ENCODE data around the gene PPP1R37. TPM values are rescaled to one million over a fixed set of nuclear protein-coding genes. Genes with fewer than 3 reads are reported as not detected.

Gene PPP1R37
- total RNA-seq, 2 donors from 2014 or later = 19.8 to 27.7 TPM

DNA sequence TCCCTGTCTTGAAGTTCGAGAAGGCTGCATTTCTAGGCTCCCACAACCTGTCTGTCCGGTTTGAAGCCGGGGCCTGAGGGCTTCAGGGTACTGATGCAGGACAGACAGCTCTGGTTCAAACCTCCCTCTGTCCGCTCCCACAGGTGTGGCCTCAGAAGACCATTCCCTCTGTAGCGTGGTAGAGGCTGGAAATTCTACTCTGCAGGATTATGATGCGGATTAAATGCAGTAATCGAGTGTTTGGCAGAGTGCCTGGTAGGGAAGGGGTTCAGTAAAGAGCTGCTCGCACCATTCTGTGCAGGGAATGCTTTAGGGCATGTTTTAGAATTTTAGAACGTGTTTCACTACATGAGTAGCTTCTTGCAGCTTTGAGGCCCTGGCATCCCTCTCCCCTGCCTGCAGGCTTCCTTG is 30.5 kb downstream of the PPP1R37 start:
- H3K27ac Mint-ChIP-seq = peak overlapping the region; percentile 73
- H3K9me3 Mint-ChIP-seq = no peaks in the 10 kb centered on the region
- H3K27me3 Mint-ChIP-seq = no peaks in the 10 kb centered on the region
- ATAC-seq (replicated peaks) = no peak
- peaks cover 28% of the 10 kb centered on the region for H3K4me1 Mint-ChIP-seq
- H3K36me3 Mint-ChIP-seq (ENCODE audit: low read depth) = no peaks in the 10 kb centered on the region
- no peak overlapping the region for H3K4me3 Mint-ChIP-seq

DNA sequence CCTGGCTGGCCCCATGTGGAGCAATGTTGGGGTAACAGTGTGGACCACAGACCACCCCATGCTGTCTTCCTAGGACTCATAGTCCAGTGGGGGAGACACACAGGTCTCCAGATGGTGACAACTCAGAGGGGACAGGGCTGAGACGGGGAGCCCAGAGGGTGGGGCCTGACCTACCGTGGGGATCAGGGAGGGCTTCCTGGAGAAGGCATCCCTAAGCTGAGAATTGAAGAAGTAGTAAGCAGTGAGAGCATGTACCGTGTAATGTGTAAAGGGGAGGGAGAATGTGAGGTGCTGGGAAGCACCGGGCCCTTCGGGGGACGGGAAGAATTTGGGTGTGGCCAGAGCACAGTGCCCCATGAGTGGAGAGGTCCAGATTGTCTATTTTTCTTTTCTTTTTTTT is 31.0 kb downstream of the PPP1R37 start:
- H3K9me3 Mint-ChIP-seq = no peaks in the 10 kb centered on the region
- peak overlapping the region; percentile 73 for H3K27ac Mint-ChIP-seq

DNA sequence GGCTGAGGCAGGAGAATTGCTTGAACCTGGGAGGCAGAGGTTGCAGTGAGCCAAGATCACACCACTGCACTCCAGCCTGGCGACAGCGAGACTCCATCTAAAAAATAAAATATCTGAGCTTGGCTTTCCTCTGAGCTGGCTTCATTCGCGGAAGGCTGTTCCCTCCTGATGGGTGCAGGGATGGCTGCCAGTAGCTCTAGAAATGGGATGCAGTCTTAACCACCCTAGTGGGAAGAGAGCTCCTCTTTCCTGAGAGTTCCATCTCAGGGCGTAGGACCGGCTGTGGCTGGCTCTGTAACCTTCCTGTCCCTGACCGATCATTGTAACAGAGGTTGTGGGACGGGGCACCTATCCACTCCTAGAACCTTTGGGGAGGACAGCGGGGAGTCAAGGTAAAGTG is 32.4 kb downstream of the PPP1R37 start:
- Mint-ChIP-seq H3K9me3 (no peaks in the 10 kb centered on the region), H3K27ac (no peak overlapping the region), H3K36me3 (ENCODE audit: low read depth) (no peaks in the 10 kb centered on the region), H3K4me3 (no peak overlapping the region), H3K27me3 (no peaks in the 10 kb centered on the region), H3K4me1 (peaks cover 28% of the 10 kb centered on the region)
- ATAC-seq (replicated peaks) = no peak

More for the DNA sequence above, 31.0 kb downstream of the PPP1R37 start:
- Mint-ChIP-seq H3K27me3 (no peaks in the 10 kb centered on the region), H3K4me3 (no peak overlapping the region), H3K4me1 (peaks cover 28% of the 10 kb centered on the region), H3K36me3 (ENCODE audit: low read depth) (no peaks in the 10 kb centered on the region)
- ATAC-seq (replicated peaks) = no peak

DNA sequence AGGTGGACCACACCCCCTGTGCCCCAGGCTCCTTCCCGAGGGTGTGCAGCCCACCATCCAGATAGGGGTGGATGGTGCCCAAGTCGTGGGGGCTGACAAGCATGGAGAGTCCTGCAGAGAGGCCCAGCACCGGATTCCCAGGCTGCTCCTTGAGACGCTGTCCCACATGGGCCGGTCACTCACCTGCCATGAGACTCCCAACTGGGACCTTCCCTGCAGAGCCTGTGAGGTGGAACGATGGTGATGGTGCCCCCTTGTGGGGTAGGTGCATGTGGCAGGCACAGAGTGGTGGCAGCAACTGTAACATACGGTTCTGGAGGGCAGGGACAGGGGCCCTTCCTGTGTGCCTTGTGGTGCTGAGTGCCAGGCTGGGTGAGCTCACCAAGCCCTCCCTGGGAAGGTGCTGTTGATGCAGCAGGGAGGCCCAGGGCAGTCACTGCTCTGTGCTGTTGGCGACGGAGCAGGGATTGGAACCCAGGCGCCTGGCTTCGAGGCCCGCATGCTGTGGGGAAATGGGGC is 33.1 kb downstream of the PPP1R37 start:
- no peaks in the 10 kb centered on the region for H3K27me3 Mint-ChIP-seq
- no peak overlapping the region for H3K4me3 Mint-ChIP-seq
- no peak overlapping the region for H3K27ac Mint-ChIP-seq
- no peaks in the 10 kb centered on the region for H3K9me3 Mint-ChIP-seq
- H3K4me1 Mint-ChIP-seq = peaks cover 25% of the 10 kb centered on the region
- H3K36me3 Mint-ChIP-seq (ENCODE audit: low read depth) = no peaks in the 10 kb centered on the region
- ATAC-seq (replicated peaks) = peak; percentile 60

DNA sequence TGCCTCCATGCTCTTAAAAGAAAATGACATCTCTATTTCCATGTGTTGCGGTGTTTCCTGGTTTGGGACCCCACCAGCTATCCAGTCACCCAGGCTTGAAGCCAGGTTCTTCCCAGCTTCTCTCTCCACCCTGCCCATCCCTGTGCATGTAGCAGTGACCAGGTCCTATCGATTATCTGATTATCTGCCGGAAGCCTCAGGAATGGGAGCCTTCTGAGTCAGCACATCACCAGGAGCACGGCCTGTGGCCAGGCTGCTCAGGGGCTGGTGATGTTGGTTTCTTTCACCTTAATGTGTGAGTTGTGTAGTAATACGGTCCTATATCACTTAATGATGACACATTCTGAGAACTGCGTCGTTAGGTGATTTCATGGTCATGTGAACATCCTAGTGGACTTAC is 33.7 kb downstream of the PPP1R37 start:
- Mint-ChIP-seq H3K9me3 (no peaks in the 10 kb centered on the region), H3K4me1 (peaks cover 20% of the 10 kb centered on the region), H3K27me3 (no peaks in the 10 kb centered on the region), H3K36me3 (ENCODE audit: low read depth) (no peaks in the 10 kb centered on the region), H3K27ac (peak overlapping the region; percentile 17), H3K4me3 (no peak overlapping the region)
- ATAC-seq (replicated peaks) = no peak

DNA sequence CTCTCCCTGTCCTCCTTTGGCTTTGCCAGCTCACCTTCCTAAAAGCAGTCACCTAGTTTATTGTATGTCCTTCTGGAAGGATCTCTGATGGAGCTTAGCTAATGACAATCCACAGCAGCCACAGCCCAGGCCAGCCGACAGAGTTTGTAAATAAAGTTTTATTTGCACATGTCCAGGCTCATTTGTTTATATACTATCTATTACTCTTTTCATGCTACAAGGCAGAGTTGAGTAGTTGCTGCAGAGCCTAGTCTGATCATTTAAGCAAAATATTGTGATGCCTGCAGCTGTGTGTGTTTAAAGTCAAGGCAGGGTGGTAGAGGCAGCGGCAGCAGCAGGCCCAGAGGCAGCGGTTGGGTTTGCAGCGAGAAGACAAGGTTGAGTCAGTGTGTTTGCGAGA is 35.2 kb downstream of the PPP1R37 start:
- H3K27ac Mint-ChIP-seq = no peak overlapping the region
- no peaks in the 10 kb centered on the region for H3K27me3 Mint-ChIP-seq

DNA sequence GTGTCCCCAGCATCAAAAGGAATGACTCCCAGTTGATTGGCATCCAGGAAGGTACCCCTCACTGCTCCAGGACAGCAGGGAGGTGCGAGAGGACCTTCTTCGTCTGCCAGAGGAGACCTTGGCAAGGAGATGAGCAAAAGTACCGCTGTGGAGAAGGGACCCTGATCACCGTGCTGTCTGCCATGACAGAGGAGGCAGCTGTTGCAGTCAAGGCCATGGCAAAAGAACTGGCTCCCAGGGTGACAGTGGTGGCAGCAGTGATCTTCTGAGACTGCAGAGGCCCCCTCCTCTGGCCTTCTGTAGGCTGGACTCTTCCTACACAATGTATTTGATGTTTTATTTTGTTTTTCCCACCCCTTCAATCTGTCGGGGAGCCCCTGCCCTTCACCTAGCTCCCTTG is 35.8 kb downstream of the PPP1R37 start:
- Mint-ChIP-seq H3K4me1 (peaks cover 7% of the 10 kb centered on the region), H3K4me3 (no peak overlapping the region), H3K36me3 (ENCODE audit: low read depth) (no peaks in the 10 kb centered on the region), H3K9me3 (no peaks in the 10 kb centered on the region), H3K27me3 (no peaks in the 10 kb centered on the region), H3K27ac (no peak overlapping the region)
- ATAC-seq (replicated peaks) = no peak

More for the DNA sequence above, 35.2 kb downstream of the PPP1R37 start:
- Mint-ChIP-seq H3K4me1 (peaks cover 9% of the 10 kb centered on the region), H3K9me3 (no peaks in the 10 kb centered on the region), H3K36me3 (ENCODE audit: low read depth) (no peaks in the 10 kb centered on the region), H3K4me3 (no peak overlapping the region)
- ATAC-seq (replicated peaks) = no peak

DNA sequence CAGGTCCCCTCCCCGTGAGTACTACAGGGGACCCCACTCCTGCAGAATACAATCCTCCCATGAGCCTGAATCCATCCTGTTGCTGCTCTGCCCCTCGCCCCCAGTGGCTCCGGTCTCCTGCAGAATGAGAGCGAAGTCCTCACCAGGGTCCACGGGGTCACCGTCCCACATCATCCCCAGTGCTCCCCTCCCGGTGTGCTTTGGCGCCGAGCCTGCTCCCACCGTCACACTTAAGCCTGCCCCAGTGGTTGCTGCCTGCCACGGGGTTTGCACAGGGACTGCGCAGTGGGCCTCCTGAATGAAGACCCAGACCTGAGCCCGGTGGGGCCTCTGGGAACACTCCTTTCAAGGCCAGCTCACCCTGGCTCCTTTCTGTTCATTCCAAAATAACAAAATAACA is 37.3 kb downstream of the PPP1R37 start:
- Mint-ChIP-seq H3K36me3 (ENCODE audit: low read depth) (no peaks in the 10 kb centered on the region), H3K4me1 (peaks cover 4% of the 10 kb centered on the region)

DNA sequence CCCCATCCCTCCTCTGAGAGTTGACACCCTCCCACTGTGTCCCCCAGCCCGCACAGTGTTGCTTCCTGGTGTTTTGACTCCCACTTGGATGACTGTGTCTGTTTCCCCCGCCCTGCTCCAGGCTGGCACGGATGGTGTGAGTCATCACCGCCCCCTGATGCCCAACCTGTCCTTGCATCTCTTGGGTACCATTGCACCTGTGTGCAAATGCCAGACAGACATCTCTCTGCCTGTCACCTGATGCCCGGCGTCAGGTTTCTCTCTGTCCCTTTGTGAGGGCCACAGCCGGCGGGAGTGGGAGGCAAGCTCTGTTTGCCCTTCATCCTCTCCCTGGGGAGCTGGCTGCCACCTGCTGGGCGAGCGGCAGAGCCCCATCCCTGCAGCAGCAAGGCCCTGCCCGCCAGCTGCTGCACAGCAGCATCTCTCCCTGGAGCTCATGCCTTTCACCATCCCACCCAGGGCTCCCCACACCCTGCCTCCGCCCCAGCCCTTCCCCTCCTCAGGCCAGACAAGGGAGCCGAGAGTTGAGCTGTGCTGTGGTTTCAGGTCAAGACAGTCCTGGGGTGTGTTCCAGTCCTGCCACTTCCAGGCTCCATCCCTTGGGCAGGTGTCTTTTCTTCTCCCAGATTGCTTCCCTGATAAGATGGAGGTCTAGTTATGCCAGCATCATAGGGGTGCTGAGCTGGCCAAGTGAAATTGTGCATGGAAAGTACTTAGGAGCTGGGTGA is 38.1 kb downstream of the PPP1R37 start:
- H3K4me1 Mint-ChIP-seq = peaks cover under 1% of the 10 kb centered on the region
- peak overlapping the region; percentile 56 for H3K27ac Mint-ChIP-seq
- no peaks in the 10 kb centered on the region for H3K36me3 Mint-ChIP-seq (ENCODE audit: low read depth)
- ATAC-seq (replicated peaks) = peak; percentile 62
- no peaks in the 10 kb centered on the region for H3K9me3 Mint-ChIP-seq
- no peak overlapping the region for H3K4me3 Mint-ChIP-seq
- no peaks in the 10 kb centered on the region for H3K27me3 Mint-ChIP-seq

More for the DNA sequence above, 37.3 kb downstream of the PPP1R37 start:
- no peaks in the 10 kb centered on the region for H3K9me3 Mint-ChIP-seq
- H3K27ac Mint-ChIP-seq = no peak overlapping the region
- no peak for ATAC-seq (replicated peaks)
- H3K4me3 Mint-ChIP-seq = no peak overlapping the region
- H3K27me3 Mint-ChIP-seq = no peaks in the 10 kb centered on the region

DNA sequence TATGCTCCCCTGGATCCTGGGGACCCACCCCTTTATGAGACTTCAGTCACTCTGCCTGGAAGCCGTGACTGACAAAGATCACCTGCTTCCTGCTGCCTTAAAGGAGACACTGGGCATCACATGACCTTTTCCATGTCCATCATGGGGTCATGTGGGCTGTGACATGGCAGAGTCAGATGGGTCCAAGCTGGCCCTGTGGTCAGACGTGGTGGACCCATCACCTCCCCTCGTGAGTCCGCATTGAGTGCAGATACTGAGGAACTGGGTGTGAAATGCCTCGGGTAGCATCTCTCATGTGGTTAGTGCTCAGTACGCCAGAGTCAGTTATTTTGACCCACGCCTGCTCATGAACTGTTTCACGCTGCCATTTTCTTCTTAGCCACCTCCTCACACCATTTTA is 40.7 kb downstream of the PPP1R37 start:
- no peaks in the 10 kb centered on the region for H3K27me3 Mint-ChIP-seq
- no peaks in the 10 kb centered on the region for H3K36me3 Mint-ChIP-seq (ENCODE audit: low read depth)
- no peaks in the 10 kb centered on the region for H3K4me1 Mint-ChIP-seq
- no peak overlapping the region for H3K4me3 Mint-ChIP-seq
- H3K27ac Mint-ChIP-seq = peak overlapping the region; percentile 80
- ATAC-seq (replicated peaks) = no peak
- no peaks in the 10 kb centered on the region for H3K9me3 Mint-ChIP-seq

DNA sequence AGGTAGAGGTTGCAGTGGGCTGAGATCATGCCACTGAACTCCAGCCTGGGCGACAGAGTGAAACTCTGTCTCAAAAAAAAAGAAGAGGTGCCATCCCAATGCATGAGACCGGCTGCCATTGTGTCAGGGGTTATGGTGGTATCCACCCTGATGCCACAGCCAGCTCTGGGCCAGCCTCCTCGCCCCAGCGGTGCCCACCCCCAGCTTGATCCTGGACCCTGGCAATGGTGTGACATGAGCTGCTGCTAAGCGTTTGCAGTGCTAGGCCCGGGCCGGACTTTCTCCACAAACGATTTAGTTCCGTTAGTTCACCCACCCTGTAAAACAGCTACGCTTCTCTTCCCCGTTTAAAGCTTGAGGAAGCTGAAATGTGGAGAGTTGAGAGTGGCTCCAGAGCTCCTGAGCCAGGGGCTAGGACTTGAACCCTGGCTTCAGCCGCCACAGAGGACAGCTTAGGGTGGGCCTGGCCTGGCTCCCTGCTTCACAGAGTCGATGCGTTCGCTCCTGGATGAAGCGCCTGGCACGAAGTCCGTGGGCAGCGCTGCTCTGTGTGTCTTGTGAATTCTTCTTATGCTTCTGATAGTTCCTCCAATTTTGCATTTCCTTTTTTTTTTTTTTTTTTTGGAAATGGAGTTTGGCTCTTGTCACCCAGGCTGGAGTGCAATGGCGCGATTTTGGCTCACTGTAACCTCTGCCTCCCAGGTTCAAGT is 42.4 kb downstream of the PPP1R37 start:
- no peaks in the 10 kb centered on the region for H3K36me3 Mint-ChIP-seq (ENCODE audit: low read depth)

DNA sequence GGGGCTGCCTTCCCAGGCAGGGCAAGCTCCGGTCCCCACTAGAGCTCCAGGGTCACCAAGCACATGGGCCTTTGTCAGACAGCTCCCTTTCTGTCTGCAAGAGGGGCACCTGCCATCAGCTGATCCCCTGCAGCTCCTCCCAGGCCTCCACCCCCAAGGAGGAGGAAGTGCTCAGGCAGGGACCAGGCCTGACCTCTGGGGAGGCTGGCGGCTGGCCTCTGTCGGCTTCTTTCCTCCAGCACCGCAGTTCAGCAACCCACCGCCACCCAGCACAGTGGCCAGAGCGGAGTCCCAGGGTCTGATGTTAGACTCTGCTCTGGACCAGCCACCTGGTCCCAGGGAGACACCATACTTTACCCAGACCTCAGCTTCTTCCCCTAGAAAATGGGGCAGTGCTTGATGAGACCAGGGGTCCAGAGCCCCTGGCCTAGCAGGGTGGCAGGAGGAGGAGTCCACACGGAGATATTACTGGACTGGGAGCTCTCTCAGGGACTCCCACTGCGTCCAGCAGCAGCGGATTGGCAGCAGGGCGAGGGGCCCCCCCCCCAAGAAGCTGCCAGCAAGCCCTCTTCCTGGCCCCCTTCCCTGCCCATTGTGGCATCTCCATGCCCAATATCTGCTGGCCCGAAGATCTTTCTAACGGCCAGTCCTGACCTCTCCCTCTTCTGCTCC is 43.7 kb downstream of the PPP1R37 start:
- Mint-ChIP-seq H3K27ac (no peak overlapping the region), H3K36me3 (ENCODE audit: low read depth) (peaks cover 5% of the 10 kb centered on the region), H3K27me3 (no peaks in the 10 kb centered on the region), H3K4me1 (no peaks in the 10 kb centered on the region), H3K9me3 (no peaks in the 10 kb centered on the region), H3K4me3 (no peak overlapping the region)
- ATAC-seq (replicated peaks) = no peak

More for the DNA sequence above, 42.4 kb downstream of the PPP1R37 start:
- ATAC-seq (replicated peaks) = no peak
- Mint-ChIP-seq H3K4me3 (no peak overlapping the region), H3K27me3 (no peaks in the 10 kb centered on the region), H3K4me1 (no peaks in the 10 kb centered on the region), H3K27ac (no peak overlapping the region), H3K9me3 (no peaks in the 10 kb centered on the region)

DNA sequence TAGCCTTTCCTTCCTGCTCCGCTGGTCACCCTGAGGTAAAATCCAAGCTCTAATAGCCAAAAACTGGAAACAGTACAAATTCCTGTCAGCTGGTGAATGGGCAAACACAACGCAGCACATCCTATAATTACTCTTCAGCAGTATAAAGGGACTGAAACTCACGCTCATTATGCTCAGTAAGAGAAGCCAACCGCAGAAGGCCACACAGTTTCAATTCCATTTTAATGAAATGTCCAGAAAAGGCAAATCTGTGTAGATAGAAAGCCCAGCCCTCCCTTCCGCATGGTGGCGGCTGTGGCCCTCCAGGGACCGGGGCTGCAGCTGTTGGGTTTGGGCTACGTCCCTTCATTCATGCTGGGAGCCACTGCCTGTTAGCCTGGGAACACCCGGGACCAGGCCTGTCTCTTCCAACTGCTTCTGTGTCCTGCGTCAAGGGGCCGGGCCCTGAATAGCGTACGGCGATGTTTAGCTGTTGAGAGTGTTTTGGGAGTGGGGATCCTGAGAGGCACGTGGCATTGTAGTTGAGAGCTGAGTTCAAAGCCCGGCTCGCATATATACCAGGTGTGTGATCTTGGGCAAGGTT is 44.3 kb downstream of the PPP1R37 start:
- Mint-ChIP-seq H3K27ac (no peak overlapping the region), H3K4me3 (no peak overlapping the region), H3K4me1 (no peaks in the 10 kb centered on the region), H3K27me3 (no peaks in the 10 kb centered on the region), H3K36me3 (ENCODE audit: low read depth) (peaks cover 7% of the 10 kb centered on the region), H3K9me3 (no peaks in the 10 kb centered on the region)
- ATAC-seq (replicated peaks) = no peak

DNA sequence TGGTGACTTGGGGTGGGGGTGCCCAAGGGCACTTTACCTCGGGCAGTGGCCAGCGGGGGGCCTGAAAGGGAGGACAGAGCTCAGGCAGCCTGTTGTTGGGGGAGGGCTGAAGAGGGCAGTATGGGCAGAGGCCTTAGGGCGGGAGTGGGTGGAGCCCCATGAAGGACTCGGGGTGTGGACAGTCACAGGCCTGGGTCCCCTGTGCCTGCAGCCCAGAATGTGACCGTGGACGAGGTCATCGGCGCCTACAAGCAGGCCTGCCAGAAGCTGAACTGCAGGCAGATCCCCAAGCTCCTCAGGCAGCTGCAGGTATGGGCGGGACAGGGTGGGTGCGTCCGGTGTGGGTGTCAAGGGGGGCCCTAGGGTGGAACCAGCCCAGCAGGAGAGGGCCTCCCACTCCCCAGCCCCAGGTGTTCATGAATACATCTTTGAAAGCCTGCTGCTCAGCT is 45.3 kb downstream of the PPP1R37 start:
- no peaks in the 10 kb centered on the region for H3K27me3 Mint-ChIP-seq
- no peaks in the 10 kb centered on the region for H3K9me3 Mint-ChIP-seq
- H3K36me3 Mint-ChIP-seq (ENCODE audit: low read depth) = peaks cover 16% of the 10 kb centered on the region
- no peak for ATAC-seq (replicated peaks)
- H3K4me3 Mint-ChIP-seq = no peak overlapping the region
- H3K27ac Mint-ChIP-seq = no peak overlapping the region
- H3K4me1 Mint-ChIP-seq = peaks cover 5% of the 10 kb centered on the region
